Natural killer cell (primary cell): Measurements from ENCODE around the gene UBR4. TPM values are rescaled to one million over a fixed set of nuclear protein-coding genes. Genes with fewer than 3 reads are reported as not detected.

ENCODE experiments used
- ATAC-seq, 3 donors: fragments of 150-1000 bp in 2 of 3; fragments of 200-7000 bp in 1 of 3; cut with Tn5 transposase; 1 replicate in 1 of 3; 2 replicates in 2 of 3; pipeline ENCODE4 v1.10.0; 2021; ENCODE audit warnings: mild to moderate bottlenecking in 2 of 3, moderate library complexity in 2 of 3
- DNase-seq, 2 donors: peaks; one replicate each; pipeline versions ENCODE4 v3.0.0 to v3.0.0-alpha.2; 2013 to 2021; ENCODE audit warnings: mixed read lengths in 1 of 2
- H3K27ac ChIP-seq: one replicate; pipeline ENCODE4 v1.5.1; 2013; ENCODE audit warnings: mild to moderate bottlenecking, low read length
- H3K27me3 ChIP-seq: one replicate; pipeline ENCODE4 v1.6.1; 2013; ENCODE audit warnings: low read length; ENCODE audit not compliant: control insufficient read depth, insufficient read depth
- H3K36me3 ChIP-seq: one replicate; pipeline ENCODE4 v1.6.1; 2013; ENCODE audit warnings: low read length; ENCODE audit not compliant: control insufficient read depth, insufficient read depth
- H3K4me1 ChIP-seq: one replicate; pipeline ENCODE4 v1.6.1; 2013; ENCODE audit warnings: low read length; ENCODE audit not compliant: control insufficient read depth, insufficient read depth
- H3K4me3 ChIP-seq: one replicate; pipeline ENCODE4 v1.5.1; 2013; ENCODE audit warnings: low read length
- H3K9me3 ChIP-seq: one replicate; pipeline ENCODE4 v1.6.1; 2013; ENCODE audit warnings: low read length; ENCODE audit not compliant: control insufficient read depth, insufficient read depth
- H3K27ac Mint-ChIP-seq, 2 donors: one replicate each; pipeline ENCODE4 v1.8.0; 2022; ENCODE audit warnings: mild to moderate bottlenecking in 2 of 2, mixed read lengths in 2 of 2, moderate library complexity in 1 of 2
- H3K27me3 Mint-ChIP-seq, 2 donors: one replicate each; pipeline ENCODE4 v1.8.0; 2022; ENCODE audit warnings: low read depth in 2 of 2, mixed read lengths in 2 of 2
- H3K36me3 Mint-ChIP-seq: one replicate; pipeline ENCODE4 v1.8.0; 2022; ENCODE audit warnings: mixed read lengths
- H3K4me1 Mint-ChIP-seq, 2 donors: one replicate each; pipeline ENCODE4 v1.8.0; 2022; ENCODE audit warnings: mixed read lengths in 2 of 2
- H3K4me3 Mint-ChIP-seq: one replicate; pipeline ENCODE4 v1.8.0; 2022; ENCODE audit warnings: mild to moderate bottlenecking, moderate library complexity, mixed read lengths
- H3K9me3 Mint-ChIP-seq, 2 donors: one replicate each; pipeline ENCODE4 v1.8.0; 2022; ENCODE audit warnings: mixed read lengths in 2 of 2
- CTCF ChIP-seq: fragments of 200-600 bp; IDR thresholded peaks from one replicate; pipeline ENCODE4 v1.8.0; 2022; ENCODE audit warnings: antibody characterized with exemption
- whole genome bisulfite sequencing: methylation state at CpG from one replicate; pipeline ENCODE4 v1.1.7; 2013; ENCODE audit warnings: missing lambda C conversion rate; ENCODE audit not compliant: insufficient coverage; 5-methylcytosine and 5-hydroxymethylcytosine counted together
- intact Hi-C: fragments of 100-400 bp; cut with micrococcal nuclease; formaldehyde crosslinking; loops from one replicate; pipeline ENCODE4 v1.14.2; 2022
- total RNA-seq, 4 donors: library from RNA; stranded (reverse); fragments of 120-200 nt in 1 of 4; gene quantifications; one replicate each; pipeline versions ENCODE4 v1.2.3 to v1.2.4, GENCODE V29; 2013 to 2022

The UBR4 gene
- total RNA-seq, 3 donors from 2014 or later (not counting 1 experiment from before 2014, with no cell fraction given) = 139 to 178 (median 158) TPM

- no peak for TF ChIP-seq CTCF
- Histone ChIP-seq H3K27me3 (no peaks in the 10 kb centered on the region), H3K36me3 (peaks cover 97% of the 10 kb centered on the region), H3K9me3 (no peaks in the 10 kb centered on the region), H3K4me1 (no peaks in the 10 kb centered on the region), H3K27ac (no peak overlapping the region), H3K4me3 (no peak overlapping the region)
- H3K9me3 Mint-ChIP-seq = no peaks in the 10 kb centered on the region
- H3K27ac Mint-ChIP-seq = no peak overlapping the region
- 96% methylated on average over 10 of the region's 10 CpGs for WGBS
- H3K36me3 Mint-ChIP-seq = peaks cover 53% of the 10 kb centered on the region
- DNase-seq (no peak), ATAC-seq (no peak)
- H3K4me3 Mint-ChIP-seq = no peak overlapping the region
- H3K27me3 Mint-ChIP-seq = no peaks in the 10 kb centered on the region
- intact Hi-C loops = no loop called here
- no peaks in the 10 kb centered on the region for H3K4me1 Mint-ChIP-seq
Observed at GRCh38 chr1:19164274-19165015, 45.6 kb downstream of the UBR4 start.

- no peak for TF ChIP-seq CTCF
- no peak overlapping the region for H3K4me3 Mint-ChIP-seq
- peaks cover 54% of the 10 kb centered on the region for H3K36me3 Mint-ChIP-seq
- no peak overlapping the region for H3K27ac Mint-ChIP-seq
- DNase-seq (no peak), ATAC-seq (no peak)
- no peaks in the 10 kb centered on the region for H3K27me3 Mint-ChIP-seq
- no peaks in the 10 kb centered on the region for H3K9me3 Mint-ChIP-seq
- no peaks in the 10 kb centered on the region for H3K4me1 Mint-ChIP-seq
- H3K36me3 ChIP-seq = peaks cover 98% of the 10 kb centered on the region
- no peaks in the 10 kb centered on the region for H3K27me3 ChIP-seq
- H3K4me1 ChIP-seq = no peaks in the 10 kb centered on the region
- H3K9me3 ChIP-seq = no peaks in the 10 kb centered on the region
- WGBS = 100% methylated on average over 1 of the region's 1 CpG
- H3K4me3 ChIP-seq = no peak overlapping the region
- H3K27ac ChIP-seq = no peak overlapping the region
- intact Hi-C loops = no loop called here
Observed at GRCh38 chr1:19163261-19163660, 46.8 kb downstream of the UBR4 start.

- H3K4me3 Mint-ChIP-seq = no peak overlapping the region
- Histone ChIP-seq H3K27ac (no peak overlapping the region), H3K4me1 (no peaks in the 10 kb centered on the region), H3K9me3 (no peaks in the 10 kb centered on the region), H3K36me3 (peaks cover 98% of the 10 kb centered on the region), H3K4me3 (no peak overlapping the region), H3K27me3 (no peaks in the 10 kb centered on the region)
- no peaks in the 10 kb centered on the region for H3K27me3 Mint-ChIP-seq
- WGBS = 97% methylated on average over 7 of the region's 7 CpGs
- TF ChIP-seq CTCF = no peak
- no peaks in the 10 kb centered on the region for H3K9me3 Mint-ChIP-seq
- intact Hi-C loops = no loop called here
- H3K4me1 Mint-ChIP-seq = no peaks in the 10 kb centered on the region
- DNase-seq (no peak), ATAC-seq (no peak)
- H3K36me3 Mint-ChIP-seq = peaks cover 58% of the 10 kb centered on the region
- no peak overlapping the region for H3K27ac Mint-ChIP-seq
Observed at GRCh38 chr1:19160831-19161230, 49.2 kb downstream of the UBR4 start.

GRCh38 chr1:19157653-19158052 is 52.4 kb downstream of the UBR4 start:
- ATAC-seq (no peak), DNase-seq (no peak)
- Histone ChIP-seq H3K27me3 (no peaks in the 10 kb centered on the region), H3K9me3 (no peaks in the 10 kb centered on the region), H3K4me3 (no peak overlapping the region), H3K27ac (no peak overlapping the region), H3K4me1 (no peaks in the 10 kb centered on the region), H3K36me3 (peaks cover 98% of the 10 kb centered on the region)
- WGBS = 99% methylated on average over 8 of the region's 8 CpGs
- H3K4me1 Mint-ChIP-seq = no peaks in the 10 kb centered on the region
- TF ChIP-seq CTCF = no peak
- no peaks in the 10 kb centered on the region for H3K9me3 Mint-ChIP-seq
- no peak overlapping the region for H3K4me3 Mint-ChIP-seq
- H3K36me3 Mint-ChIP-seq = peaks cover 49% of the 10 kb centered on the region
- intact Hi-C loops = no loop called here
- H3K27ac Mint-ChIP-seq = no peak overlapping the region
- no peaks in the 10 kb centered on the region for H3K27me3 Mint-ChIP-seq
